HG03571 (cell line): Measurements from ENCODE around the gene FUT3.
"Not testable (repeated sequence)": the region's sequence is repeated elsewhere in the genome, so short reads cannot be mapped to it uniquely, and the experiment has no call there.

ENCODE experiments used
- ATAC-seq: cut with Tn5 transposase; IDR thresholded peaks from one replicate; pipeline ENCODE4 v1.9.1; 2021; ENCODE audit not compliant: unreplicated experiment

Gene FUT3

DNA sequence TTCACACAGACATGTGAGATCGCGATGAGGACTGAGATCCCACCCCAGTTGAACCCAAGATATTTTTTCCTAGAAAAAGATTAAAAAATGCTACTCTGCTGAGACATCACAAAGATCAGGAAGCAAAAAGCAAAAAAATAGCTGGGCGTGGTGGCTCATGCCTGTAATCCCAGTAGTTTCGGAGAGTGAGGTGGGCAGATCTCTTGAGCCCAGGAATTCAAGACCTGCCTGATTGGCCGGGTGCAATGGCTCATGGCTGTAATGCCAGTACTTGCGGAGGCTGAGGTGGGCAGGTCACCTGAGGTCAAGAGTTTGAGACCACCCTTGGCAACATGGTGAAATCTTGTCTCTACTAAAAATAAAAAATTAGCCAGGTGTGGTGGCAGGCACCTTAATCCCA lies 1.1 kb downstream of the FUT3 start:
- no peak for ATAC-seq

DNA sequence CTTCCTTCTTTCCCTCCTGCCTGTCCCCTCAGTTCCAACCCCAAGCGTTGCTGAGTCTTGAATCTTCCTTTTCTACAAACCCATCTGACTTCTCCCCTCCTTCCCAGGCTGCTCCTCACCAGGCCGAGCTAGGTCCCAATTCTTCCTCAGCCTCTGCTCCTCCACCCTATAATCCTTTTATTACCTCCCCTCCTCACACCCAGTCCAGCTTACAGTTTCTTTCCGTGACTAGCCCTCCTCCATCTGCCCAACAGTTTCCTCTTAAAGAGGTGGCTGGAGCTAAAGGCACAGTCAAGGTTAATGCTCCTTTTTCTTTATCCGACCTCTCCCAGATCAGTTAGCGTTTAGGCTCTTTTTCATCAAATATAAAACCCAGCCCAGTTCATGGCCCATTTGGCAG lies 2.6 kb downstream of the FUT3 start:
- ATAC-seq = not testable (repeated sequence)

DNA sequence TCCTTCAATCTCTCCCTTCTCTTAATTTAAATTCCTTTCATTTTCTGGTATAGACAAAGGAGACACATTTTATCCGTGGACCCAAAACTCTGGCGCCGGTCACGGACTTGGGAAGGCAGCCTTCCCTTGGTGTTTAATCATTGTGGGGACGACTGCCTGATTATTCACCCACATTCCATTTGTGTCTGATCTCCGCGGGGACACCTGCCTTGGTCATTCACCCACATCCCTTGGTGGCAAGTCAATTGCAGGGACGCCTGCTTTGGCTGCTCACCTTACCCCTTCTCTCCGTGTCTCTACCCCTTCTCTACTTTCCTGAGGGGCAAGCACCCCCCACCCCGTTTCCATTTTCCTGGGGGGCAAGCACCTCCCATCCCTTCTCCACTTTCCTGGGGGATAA lies 3.4 kb downstream of the FUT3 start:
- not testable (repeated sequence) for ATAC-seq

DNA sequence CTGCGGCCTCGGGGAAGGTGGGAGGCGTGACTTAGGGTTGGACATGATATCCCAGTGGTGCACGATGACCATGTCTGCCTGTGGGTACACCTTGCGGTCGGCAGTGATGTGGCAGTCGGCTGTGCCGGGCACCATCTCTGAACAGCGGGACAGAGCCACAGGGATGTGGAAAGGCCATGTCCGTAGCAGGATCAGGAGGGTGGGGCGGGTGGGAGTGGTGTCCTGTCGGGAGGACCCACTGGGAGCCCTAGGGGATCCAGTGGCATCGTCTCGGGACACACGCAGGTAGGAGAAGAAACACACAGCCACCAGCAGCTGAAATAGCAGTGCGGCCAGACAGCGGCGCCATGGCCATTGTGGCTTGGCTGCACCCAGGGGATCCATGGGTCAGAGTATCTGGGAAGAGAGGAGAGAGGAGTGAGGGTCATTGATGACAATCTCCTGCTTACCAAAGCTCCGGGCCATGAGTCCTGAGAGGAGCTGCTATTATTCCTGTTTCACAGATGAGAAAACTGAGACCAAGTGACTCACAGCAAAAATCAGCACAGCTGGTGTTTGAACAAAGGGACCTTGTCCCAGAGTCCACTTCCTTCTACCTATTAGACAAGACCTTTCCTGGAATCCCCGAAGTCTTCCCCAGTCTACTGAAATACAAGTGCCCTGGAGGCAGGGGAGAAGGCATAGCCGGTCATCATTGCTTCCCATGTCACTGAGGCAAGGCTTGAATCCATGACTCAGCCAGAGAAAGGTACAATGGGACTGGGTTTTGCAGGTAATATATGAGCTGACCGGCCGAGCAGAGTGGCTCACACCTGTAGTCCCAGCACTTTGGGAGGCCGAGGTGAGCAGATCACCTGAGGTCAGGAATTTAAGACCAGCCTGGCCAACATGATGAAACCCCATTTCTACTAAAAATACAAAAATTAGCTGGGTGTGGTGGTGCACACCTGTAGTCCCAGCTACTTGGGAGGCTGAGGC lies 6.5 kb downstream of the FUT3 start:
- ATAC-seq = no peak

DNA sequence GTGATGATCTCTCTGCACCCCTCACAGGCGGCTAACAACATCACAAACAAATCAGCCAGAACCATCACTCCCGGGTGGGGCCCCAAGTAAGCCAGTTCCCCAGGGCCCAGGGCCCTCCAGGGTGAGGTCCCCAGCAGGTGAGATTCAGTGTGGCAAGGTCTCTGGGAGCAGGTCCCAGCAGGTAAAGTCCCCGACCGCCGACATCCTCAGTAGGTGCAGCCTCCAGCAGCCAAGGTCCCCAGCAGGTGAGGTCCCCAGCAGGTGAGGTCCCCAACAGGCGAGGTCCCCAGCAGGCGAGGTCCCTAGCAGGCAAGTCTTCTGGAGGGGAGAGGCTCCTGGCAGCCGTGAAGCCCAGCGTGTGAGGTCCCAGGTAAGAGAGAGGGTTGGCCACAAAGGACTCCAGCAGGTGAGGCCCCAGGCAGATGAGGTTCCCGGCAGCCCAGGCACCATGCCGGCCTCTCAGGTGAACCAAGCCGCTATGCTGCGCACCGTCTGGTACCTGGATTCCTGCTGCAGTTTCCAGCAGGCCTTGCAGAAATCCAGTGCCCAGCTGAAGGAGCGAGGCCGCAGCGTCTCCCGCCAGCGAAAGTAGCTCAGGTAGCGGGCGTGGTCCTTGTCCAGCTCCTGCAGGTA lies 7.8 kb downstream of the FUT3 start:
- no peak for ATAC-seq

DNA sequence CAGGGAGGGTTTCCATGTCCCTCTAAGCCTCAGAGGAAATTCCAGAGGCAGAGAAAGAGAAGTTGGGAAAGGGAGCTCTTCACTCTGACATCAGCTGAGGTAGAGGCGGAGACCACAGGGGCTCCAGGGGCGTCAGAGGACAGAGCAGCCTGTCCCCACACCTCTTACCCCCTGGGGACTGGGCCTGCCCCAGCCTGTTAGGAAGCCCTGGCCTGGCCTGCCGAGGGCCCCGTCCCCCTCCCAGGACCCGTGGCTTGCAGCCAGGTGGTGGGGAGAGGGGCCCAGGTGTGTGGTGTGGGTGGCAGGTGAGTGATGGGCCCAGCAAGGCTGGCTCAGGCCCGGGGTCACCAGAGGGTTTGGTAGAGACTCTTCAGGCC lies 9.5 kb downstream of the FUT3 start:
- not testable (repeated sequence) for ATAC-seq

DNA sequence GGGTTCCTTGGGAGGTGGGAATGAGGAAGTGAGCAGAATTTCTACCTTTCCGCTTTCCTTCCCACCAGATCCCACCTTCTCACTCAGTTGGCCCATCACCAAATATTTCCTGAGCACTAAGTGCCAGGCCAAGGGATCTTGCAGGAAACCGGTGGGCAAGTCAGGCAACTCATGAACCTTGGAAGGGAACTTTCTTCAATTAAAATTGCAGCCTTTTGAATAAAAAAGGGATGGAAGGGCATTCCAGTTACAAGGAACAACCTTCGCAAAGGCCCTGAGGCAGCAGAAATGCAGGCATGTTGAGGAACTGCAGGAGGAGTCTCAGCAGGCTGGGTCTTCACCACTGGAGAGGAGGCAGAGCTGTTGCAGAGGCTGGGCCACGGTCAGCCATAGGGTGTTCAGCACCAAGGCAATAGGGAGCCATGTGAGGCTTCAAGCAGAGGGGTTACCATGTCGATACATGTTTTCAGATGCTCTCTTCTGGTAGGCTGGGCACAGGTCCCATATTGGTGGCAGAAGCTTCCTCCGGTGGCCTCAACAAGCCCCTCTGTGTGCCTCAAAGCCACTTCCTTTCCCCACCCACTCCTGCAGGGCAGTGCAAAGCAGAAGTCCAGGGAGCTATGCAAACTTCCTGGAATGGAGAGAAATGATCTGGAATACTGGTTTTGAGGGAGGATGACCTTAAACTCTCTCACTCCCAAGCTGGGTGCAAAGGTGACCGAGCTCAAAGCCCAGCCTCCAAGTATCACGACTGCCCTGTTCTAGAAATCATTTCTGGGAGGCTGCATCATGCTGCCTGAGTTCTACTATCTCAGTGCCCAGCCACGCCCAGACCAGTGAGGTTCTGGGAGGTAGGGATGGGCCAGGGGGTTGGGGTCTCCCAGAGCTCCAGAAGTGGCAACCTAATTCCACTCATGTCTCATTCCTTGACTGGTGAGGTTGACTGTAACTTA lies 11.9 kb downstream of the FUT3 start, which contains the start of gene FUT6:
Gene FUT6 (minus strand): TSS at position 638 of the 953 bp plus-strand sequence. CDS start 7,135 bp downstream, outside the sequence.
- no peak for ATAC-seq

DNA sequence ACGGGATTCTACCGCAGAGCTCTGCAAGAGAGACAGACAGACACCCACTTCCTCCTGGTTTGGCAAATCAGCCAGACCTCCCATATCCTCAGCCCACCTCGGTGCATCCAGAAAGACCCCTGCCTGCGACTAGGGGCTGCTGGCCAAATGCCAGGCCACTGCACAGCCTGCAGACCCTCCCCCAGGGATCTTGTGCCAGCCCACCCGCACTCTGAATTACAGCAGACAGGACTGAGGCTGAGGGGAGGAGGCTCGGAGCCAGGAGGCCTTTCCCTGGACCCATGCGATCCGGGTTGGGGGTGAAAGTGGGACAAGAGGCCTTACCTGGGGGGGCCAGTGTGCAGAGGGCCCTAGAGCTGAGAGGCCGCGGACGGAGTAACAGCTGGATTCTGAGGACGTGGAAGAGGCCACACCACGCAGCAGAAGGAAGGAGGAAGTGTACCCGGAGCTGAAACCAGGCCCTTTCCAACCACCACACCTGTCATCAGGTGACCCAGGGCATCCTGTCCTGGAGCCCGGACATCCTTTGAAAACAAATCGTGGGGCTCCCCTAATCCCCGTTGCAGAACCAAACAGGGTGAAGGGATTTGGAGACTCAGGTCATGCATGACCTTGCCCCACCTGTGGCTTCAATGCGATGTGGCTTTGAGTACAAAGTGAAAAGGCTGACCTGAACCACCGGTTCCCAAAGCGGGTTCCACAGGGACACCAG lies 12.7 kb downstream of the FUT3 start:
- ATAC-seq = no peak

DNA sequence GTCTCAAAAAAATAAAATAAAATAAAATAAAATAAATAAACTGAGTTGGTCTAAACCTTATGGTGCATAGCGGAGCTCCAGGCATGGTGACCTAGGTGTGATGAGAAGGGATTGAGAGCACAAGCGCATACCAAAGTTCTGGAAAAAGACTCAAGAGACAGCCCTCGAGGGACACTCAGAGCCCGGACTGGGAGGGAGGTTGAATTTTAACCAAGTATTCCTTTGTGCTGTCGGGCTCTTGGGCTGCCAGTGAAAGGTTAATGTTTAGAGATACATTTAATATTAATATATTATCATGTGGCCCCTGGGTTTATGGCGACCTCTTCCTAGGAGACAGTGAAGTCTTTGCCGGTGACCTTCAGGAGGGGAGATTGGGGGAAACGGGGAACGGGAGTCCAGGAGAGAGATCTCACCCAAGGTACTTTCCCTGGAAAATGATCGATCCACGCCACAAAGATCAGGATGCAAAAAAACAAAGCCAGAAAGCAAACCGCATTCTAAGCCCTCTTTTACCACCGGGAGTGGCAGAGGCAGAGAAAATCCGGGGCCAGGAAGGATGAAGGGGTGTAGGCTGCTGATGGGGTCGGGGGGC lies 13.4 kb downstream of the FUT3 start:
- ATAC-seq = no peak

DNA sequence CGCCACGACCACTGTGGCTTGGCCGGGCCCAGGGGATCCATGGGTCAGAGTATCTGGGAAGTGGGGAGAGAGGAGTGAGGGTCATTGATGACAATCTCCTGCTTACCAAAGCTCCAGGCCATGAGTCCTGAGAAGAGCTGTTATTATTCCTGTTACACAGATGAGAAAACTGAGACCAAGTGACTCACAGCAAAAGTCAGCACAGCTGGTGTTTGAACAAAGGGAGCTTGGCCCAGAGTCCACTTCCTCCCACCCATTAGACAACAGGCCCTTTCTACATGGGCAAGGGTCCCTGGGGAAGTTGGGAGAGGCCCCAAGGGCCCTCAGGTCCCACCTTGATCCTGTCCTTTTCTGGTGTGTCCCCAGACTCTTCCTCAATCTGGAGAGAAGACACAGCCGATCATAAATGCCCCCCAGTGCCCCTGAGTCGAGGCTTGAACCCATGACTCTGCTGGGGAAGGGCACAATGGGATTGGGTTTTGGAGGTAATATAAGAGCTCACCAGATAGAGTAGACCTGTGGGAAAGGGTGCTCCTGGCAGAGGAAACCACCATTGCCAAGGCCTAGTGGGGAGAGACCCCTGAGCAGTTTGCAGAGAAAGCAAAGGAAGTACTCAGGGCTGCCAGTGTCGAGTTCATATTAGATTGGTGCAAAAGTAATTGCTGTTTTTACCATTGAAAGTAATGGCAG lies 18.6 kb downstream of the FUT3 start:
- ATAC-seq = no peak

DNA sequence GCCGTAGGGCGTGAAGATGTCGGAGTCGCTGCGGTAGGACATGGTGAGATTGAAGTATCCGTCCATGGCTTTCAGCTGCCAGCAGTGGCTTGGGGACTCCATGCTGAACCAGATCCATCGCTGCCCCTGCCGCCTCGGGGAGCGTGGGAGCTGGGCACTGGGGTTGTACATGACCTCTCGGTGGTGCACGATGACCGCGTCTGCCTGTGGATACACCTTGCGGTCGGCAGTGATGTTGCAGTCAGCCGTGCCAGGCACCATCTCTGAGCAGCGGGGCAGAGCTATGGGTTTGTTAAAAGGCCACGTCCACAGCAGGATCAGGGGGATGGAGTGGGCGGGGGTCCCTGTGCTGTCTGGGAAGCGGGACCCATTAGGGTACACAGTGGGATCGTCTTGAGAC lies 19.2 kb downstream of the FUT3 start:
- ATAC-seq = no peak

DNA sequence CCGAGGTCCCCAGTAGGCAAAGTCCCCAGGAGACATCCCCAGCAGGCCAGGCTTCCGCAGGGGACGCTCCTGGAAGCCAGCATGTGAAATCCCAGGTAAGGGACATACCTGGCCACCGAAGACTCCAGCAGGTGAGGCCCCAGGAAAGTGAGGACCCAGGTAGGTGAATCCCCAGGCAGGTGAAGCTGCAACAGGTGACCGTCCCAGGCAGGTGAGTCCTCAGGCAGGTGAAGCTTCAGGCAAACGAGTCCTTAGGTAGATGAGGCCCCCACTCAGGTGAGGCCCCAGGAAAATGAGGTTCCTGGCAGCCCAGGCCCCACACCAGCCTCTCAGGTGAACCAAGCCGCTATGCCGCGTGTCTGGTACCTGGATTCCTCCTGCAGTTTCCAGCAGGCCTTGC lies 20.1 kb downstream of the FUT3 start:
- ATAC-seq = no peak

DNA sequence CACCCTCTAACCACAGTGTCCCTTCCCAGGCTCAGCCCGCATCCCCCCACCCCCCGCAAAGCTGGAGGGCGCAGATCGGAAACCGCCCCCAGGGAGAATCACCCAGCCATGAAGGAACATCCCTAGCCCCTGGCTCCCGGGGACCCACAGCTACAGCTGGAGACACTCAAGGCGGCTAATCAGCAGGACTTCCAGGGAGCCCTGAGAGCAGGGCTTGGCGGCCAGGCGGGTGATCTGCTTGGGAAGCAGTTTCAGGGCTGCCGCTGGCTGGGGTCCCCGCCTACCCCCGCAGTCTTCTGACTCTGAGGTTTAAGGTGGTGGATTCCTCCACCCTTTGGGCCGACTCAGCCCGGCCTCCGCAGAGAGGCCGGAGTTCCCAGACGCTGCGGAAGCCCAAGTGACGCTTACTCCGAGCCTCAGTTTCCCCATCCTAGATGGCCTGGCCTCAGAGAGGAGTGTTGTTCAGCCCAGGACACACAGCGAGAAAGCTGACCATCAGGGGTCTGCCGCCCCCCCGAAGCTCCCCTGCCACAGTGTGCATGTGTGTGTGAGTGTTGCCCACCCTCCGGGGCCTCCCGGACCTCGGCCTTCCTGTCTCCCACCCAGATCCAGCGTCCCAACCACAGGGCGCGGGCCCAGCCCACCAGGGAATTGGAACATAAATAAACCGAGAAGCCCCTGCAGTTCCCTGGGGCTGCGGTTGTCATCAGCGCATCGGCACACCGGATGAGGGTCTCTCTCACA lies 21.5 kb downstream of the FUT3 start:
- no peak for ATAC-seq

DNA sequence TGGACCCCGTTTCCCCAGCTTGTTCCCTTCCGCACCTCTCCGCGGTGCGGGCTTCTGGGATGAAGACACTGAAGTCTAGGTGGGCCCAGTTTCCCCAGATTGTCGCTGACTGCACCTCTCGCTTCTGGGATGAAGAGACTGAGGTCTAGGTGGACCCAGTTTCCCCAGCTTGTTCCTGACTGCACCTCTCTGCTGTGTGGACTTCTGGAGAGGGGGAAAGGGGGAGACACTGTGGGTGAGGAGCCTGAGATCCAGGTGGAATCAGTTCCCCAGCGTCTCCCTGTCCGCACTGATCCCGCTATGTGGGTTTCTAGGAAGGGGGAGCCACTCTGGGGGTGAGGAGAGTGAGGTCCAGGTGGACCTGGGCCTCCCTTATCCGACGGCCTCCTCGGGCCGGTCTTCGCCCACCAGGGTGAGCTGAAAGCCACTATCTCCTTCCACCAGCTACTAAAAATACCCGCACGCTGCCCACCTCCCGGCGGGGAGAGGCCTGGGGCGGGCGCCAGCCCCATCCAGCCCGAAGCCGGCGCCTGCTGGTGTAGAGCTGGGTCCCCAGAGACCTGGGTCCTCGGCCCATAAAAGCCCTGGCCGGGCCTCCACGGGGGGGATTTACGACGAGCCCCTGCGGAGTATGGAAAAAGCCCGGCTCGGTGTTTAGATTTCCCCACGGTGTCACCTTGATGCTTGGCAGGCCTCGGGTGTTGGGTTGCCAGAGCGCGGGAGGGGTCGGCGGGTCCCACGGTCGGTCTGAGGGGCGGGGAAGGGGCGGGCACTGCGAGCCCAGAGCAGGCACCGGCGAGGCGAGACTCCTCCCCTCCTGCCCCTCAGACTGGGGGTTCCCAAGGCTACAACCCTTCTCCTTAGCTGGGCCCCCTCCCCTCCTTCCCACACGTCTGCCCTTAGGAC lies 22.3 kb downstream of the FUT3 start:
- ATAC-seq = no peak

DNA sequence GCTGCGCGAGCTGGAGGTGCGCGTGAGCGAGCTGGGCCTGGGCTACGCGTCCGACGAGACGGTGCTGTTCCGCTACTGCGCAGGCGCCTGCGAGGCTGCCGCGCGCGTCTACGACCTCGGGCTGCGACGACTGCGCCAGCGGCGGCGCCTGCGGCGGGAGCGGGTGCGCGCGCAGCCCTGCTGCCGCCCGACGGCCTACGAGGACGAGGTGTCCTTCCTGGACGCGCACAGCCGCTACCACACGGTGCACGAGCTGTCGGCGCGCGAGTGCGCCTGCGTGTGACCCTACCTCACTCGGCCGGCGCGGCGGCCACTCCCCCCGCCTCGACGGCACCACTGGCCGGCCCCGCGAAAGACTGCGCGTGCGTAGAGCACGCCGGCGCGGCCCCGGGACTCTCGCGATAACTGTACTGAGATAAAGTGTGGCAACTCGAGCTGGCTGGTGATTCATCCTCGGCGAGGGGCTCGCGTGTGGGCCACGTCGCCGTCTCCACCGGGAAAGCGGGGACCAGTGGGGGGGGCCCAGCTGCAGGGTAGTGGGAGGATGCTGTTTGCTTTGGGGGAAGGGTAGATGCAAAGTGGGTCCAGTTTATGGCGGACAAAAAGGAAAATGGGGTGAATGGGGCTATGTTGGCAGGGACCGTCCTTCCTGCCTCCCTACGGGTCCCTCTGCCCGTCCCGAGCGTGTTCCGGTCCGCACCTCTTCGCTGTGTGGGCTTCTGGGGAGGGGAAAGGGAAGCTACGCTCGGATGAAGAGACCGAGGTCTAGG lies 23.2 kb downstream of the FUT3 start:
- peak; percentile 43 for ATAC-seq

DNA sequence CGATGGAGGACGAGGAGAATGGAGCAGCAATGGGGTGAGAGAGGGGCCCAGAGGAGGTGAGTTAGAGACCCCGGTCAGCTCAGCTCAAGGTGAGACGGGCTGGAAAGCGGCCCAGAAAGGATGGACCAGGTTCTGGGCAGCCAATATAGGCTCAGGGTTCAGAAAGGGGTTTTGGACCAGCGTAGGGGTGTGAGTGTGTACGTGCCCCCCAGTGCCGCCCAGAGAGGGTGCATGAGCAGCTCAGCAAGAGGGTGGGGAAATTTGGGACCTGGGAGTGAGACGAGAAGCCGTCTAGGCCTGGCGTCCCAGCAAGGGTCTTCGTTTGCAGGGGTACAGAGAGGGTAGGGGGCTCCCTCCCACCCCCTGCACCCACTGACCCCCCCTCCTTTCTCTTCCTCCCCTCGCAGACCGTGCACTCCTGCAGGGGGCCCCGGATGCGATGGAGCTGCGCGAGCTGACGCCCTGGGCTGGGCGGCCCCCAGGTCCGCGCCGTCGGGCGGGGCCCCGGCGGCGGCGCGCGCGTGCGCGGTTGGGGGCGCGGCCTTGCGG lies 23.8 kb downstream of the FUT3 start:
- ATAC-seq = no peak
